SU-DHL-6 (cell line): ENCODE measurements around the gene FGF10.

ENCODE experiments used
- H2AFZ ChIP-seq: fragments of 200-600 bp; sonication (generic); 2 replicates; pipeline ENCODE4 v1.6.1; 2014; ENCODE audit warnings: low read depth, mild to moderate bottlenecking, moderate library complexity, mixed read lengths, antibody characterized with exemption, low read length; ENCODE audit not compliant: severe bottlenecking
- H3F3A ChIP-seq: fragments of 200-600 bp; shearing (Covaris generic); 2 replicates; pipeline ENCODE4 v1.6.0; 2016; ENCODE audit warnings: antibody characterized with exemption, mild to moderate bottlenecking; ENCODE audit not compliant: insufficient read depth
- H3K27ac ChIP-seq: fragments of 200-600 bp; sonication (generic); 2 replicates; pipeline ENCODE4 v1.5.1; 2016; ENCODE audit warnings: low read depth, mild to moderate bottlenecking, low read length, moderate library complexity, mixed read lengths
- H3K27me3 ChIP-seq: fragments of 200-600 bp; sonication (generic), shearing (Covaris generic); 2 replicates; pipeline ENCODE4 v1.6.0; 2014; ENCODE audit warnings: mild to moderate bottlenecking, low read length
- H3K36me3 ChIP-seq: fragments of 200-600 bp; sonication (generic); 2 replicates; pipeline ENCODE4 v1.6.1; 2014; ENCODE audit warnings: mild to moderate bottlenecking, low read length, mixed read lengths
- H3K4me2 ChIP-seq: fragments of 300-600, 200-600 bp; shearing (Covaris generic), sonication (generic); 2 replicates; pipeline ENCODE4 v1.6.0; 2014; ENCODE audit warnings: low read length, low read depth, mild to moderate bottlenecking; ENCODE audit not compliant: poor library complexity, severe bottlenecking
- H3K4me3 ChIP-seq: fragments of 200-600 bp; sonication (generic); 2 replicates; pipeline ENCODE4 v1.5.1; 2014; ENCODE audit warnings: antibody characterized with exemption, low read length, mild to moderate bottlenecking, mixed read lengths; ENCODE audit not compliant: insufficient read depth, poor library complexity, severe bottlenecking
- H3K79me2 ChIP-seq: fragments of 200-600 bp; sonication (generic); 2 replicates; pipeline ENCODE4 v1.6.1; 2014; ENCODE audit warnings: mild to moderate bottlenecking, low read length, moderate library complexity; ENCODE audit not compliant: insufficient read depth
- H3K9ac ChIP-seq: fragments of 200-600 bp; sonication (generic); 2 replicates; pipeline ENCODE4 v1.7.0; 2014; ENCODE audit warnings: mild to moderate bottlenecking, low read length
- H3K9me2 ChIP-seq: fragments of 200-600 bp; sonication (generic); replicated peaks from 2 replicates; pipeline ENCODE4 v1.6.1; 2014; ENCODE audit warnings: low read length; ENCODE audit not compliant: insufficient read depth
- H3K9me3 ChIP-seq: fragments of 200-600 bp; sonication (generic); 2 replicates; pipeline ENCODE4 v1.6.1; 2014; ENCODE audit warnings: low read length, mixed read lengths; ENCODE audit not compliant: insufficient read depth
- H4K20me1 ChIP-seq: fragments of 200-600 bp; sonication (generic); 2 replicates; pipeline ENCODE4 v1.6.1; 2014; ENCODE audit warnings: low read depth, mild to moderate bottlenecking, antibody characterized with exemption, low read length, moderate library complexity, mixed read lengths
- EZH2phosphoT487 ChIP-seq: fragments of 200-600 bp; sonication (generic), shearing (Covaris generic); conservative IDR thresholded peaks from 2 replicates; pipeline ENCODE4 v1.6.1; 2018; ENCODE audit warnings: mild to moderate bottlenecking, antibody characterized with exemption, low read length, moderate library complexity, mixed read lengths
- TF ChIP-seq, protein P1 (sequence below): fragments of 200-600 bp; sonication (generic); IDR thresholded peaks from one replicate; pipeline ENCODE4 v1.5.1; 2017; ENCODE audit warnings: antibody characterized with exemption, mild to moderate bottlenecking, low read length, moderate library complexity; ENCODE audit not compliant: insufficient read depth, poor library complexity, severe bottlenecking

FGF10 gene

DNA sequence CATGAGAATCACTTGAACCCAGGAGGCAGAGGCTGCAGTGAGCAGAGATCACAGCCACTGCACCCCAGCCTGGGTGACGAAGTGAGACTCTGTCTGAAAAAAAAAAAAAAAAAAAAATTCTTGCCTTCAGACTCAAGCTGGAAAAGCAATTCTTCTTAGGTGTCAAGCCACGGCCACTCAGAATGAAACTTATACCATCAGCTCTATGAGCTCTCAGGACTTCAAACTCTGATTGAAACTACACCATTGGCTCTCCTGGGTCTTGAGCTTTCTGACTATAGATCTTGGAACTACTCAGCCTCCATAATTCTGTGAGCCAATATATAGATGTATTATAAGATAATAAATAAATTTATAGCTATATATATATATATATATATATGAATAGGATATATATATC is 12.9 kb upstream of the FGF10 start:
- no peak overlapping the region for H3K4me3 ChIP-seq
- no peak overlapping the region for H3K9ac ChIP-seq
- TF ChIP-seq, protein P1, sequence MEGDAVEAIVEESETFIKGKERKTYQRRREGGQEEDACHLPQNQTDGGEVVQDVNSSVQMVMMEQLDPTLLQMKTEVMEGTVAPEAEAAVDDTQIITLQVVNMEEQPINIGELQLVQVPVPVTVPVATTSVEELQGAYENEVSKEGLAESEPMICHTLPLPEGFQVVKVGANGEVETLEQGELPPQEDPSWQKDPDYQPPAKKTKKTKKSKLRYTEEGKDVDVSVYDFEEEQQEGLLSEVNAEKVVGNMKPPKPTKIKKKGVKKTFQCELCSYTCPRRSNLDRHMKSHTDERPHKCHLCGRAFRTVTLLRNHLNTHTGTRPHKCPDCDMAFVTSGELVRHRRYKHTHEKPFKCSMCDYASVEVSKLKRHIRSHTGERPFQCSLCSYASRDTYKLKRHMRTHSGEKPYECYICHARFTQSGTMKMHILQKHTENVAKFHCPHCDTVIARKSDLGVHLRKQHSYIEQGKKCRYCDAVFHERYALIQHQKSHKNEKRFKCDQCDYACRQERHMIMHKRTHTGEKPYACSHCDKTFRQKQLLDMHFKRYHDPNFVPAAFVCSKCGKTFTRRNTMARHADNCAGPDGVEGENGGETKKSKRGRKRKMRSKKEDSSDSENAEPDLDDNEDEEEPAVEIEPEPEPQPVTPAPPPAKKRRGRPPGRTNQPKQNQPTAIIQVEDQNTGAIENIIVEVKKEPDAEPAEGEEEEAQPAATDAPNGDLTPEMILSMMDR = no peak
- TF ChIP-seq EZH2phosphoT487 = no peak

DNA sequence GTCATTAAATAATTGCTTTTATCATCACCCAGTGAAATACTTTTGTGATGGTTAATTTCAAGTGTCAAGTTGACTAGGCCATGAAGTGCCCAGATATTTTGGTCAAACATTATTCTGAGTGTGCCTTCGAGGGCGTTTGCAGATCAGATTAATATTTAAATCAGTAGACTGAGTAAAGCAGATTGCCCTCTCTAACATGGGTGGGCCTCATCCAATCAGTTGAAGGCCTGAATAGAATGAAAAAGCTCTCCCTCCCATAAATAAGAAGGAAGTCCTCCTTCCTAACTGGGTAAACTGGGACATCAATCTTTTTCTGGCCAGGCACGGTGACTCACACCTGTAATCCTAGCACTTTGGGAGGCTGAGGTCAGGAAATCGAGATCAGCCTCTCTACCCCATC is 12.4 kb upstream of the FGF10 start:
- H3K36me3 ChIP-seq = no peaks in the 10 kb centered on the region
- TF ChIP-seq, protein P1 = no peak
- TF ChIP-seq EZH2phosphoT487 = no peak
- H3K27ac ChIP-seq = no peak overlapping the region
- no peaks in the 10 kb centered on the region for H3K9me3 ChIP-seq
- H4K20me1 ChIP-seq = no peaks in the 10 kb centered on the region
- H3K9me2 ChIP-seq = no peaks in the 10 kb centered on the region
- no peaks in the 10 kb centered on the region for H3K79me2 ChIP-seq
- no peaks in the 10 kb centered on the region for H3F3A ChIP-seq
- no peak overlapping the region for H3K4me3 ChIP-seq
- H3K4me2 ChIP-seq = no peak overlapping the region
- no peak overlapping the region for H2AFZ ChIP-seq
- no peaks in the 10 kb centered on the region for H3K27me3 ChIP-seq
- H3K9ac ChIP-seq = no peak overlapping the region

More for the DNA sequence above, 12.9 kb upstream of the FGF10 start:
- Histone ChIP-seq H4K20me1 (no peaks in the 10 kb centered on the region), H3K9me2 (no peaks in the 10 kb centered on the region), H3K27me3 (no peaks in the 10 kb centered on the region), H3K36me3 (no peaks in the 10 kb centered on the region), H3K4me2 (no peak overlapping the region), H2AFZ (no peak overlapping the region), H3K79me2 (no peaks in the 10 kb centered on the region), H3K27ac (no peak overlapping the region), H3F3A (no peaks in the 10 kb centered on the region), H3K9me3 (no peaks in the 10 kb centered on the region)

DNA sequence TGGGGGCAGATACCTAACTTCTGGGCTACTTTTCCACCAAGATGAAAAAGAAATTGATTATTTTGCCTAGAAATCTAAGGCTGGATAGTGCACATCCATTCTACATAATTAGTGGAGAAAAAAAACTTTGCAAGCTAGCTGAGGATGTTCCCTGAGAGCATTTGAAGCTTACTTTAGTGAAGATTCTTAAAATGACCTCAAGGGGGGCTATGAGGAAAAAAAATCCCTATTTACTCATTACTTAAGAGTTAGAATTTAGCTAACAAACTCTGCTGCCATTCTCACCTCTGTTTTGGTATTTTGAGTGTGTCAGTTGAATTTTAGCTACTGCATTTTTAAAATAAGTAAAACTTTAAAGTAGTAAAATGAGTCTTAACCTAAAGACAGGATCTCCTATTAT is 9.2 kb upstream of the FGF10 start:
- H4K20me1 ChIP-seq = no peaks in the 10 kb centered on the region
- H3K79me2 ChIP-seq = no peaks in the 10 kb centered on the region
- H2AFZ ChIP-seq = no peak overlapping the region
- H3K9me3 ChIP-seq = no peaks in the 10 kb centered on the region
- H3K4me3 ChIP-seq = no peak overlapping the region
- H3K27me3 ChIP-seq = no peaks in the 10 kb centered on the region
- H3F3A ChIP-seq = no peaks in the 10 kb centered on the region
- H3K27ac ChIP-seq = no peak overlapping the region
- H3K9me2 ChIP-seq = no peaks in the 10 kb centered on the region
- no peak overlapping the region for H3K9ac ChIP-seq
- no peak for TF ChIP-seq EZH2phosphoT487
- TF ChIP-seq, protein P1 = no peak
- H3K4me2 ChIP-seq = no peak overlapping the region
- no peaks in the 10 kb centered on the region for H3K36me3 ChIP-seq

DNA sequence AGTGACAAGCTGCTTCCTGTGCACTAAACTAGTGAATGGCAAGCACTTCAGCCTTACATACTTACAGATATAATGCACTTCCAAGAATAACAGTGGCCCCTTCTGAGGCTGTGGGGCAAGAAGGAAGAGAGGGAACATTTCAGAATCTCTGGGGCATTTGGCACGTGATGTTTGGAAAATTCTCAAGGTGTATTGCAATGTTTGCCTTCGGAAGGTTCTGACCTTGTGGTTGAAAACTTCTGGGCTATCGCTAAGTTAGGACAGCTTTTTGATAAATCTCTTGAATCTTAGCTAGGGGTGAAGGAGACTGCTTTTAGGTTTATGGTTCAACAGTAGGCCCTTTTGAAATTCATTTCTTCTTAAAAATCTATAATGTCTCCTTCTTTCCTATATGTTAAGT is 7.1 kb upstream of the FGF10 start:
- Histone ChIP-seq H3K79me2 (no peaks in the 10 kb centered on the region), H2AFZ (no peak overlapping the region), H3K9me2 (no peaks in the 10 kb centered on the region), H3K27ac (no peak overlapping the region), H3K36me3 (no peaks in the 10 kb centered on the region), H3K9me3 (no peaks in the 10 kb centered on the region), H3K4me2 (no peak overlapping the region), H3F3A (no peaks in the 10 kb centered on the region), H3K27me3 (no peaks in the 10 kb centered on the region), H3K9ac (no peak overlapping the region), H3K4me3 (no peak overlapping the region), H4K20me1 (no peaks in the 10 kb centered on the region)
- TF ChIP-seq EZH2phosphoT487 = no peak
- TF ChIP-seq, protein P1 = no peak
